AG04450 (cell line): ENCODE data around the gene CASP1. TPM values are rescaled to one million over a fixed set of nuclear protein-coding genes. Genes with fewer than 3 reads are reported as not detected.
"Not testable (repeated sequence)": the region's sequence is repeated elsewhere in the genome, so short reads cannot be mapped to it uniquely, and the experiment has no call there.

ENCODE experiments used
- CTCF ChIA-PET: fragments of 300-600, 350-600 bp; formaldehyde crosslinking; extraction: SDS; loops from one replicate; lab custom pipeline; 2022; ENCODE audit warnings: antibody characterized with exemption, inconsistent platforms; lab: Charles Lee
- POLR2A ChIA-PET: fragments of 350-600 bp; formaldehyde crosslinking; extraction: SDS; loops from one replicate; lab custom pipeline; 2021; ENCODE audit warnings: antibody characterized with exemption, inconsistent platforms; lab: Yijun Ruan, JAX
- DNase-seq: peaks from one replicate; pipeline ENCODE4 v3.0.0-alpha.2; 2011; ENCODE audit warnings: low read depth, low spot score
- H3K27ac ChIP-seq: one replicate; pipeline ENCODE4 v1.5.1; 2012; ENCODE audit warnings: low read depth, low read length, control low read depth
- H3K27me3 ChIP-seq: one replicate; pipeline ENCODE4 v1.6.0; 2012; ENCODE audit warnings: low read length; ENCODE audit not compliant: control insufficient read depth, insufficient read depth
- H3K4me3 ChIP-seq: 2 replicates; pipeline ENCODE4 v1.5.1; 2011; ENCODE audit warnings: mild to moderate bottlenecking, low read depth, low read length, control low read depth
- H3K9me3 ChIP-seq: 2 replicates; pipeline ENCODE4 v1.5.1; 2012; ENCODE audit warnings: low read length; ENCODE audit not compliant: control insufficient read depth, insufficient read depth
- CTCF ChIP-seq: IDR thresholded peaks from 2 replicates; pipeline ENCODE4 v1.5.1; 2011; ENCODE audit warnings: low read depth, low read length, control low read depth, inconsistent platforms
- polyA plus RNA-seq: library from polyadenylated mRNA; depleted of rRNA; stranded (reverse); fragments of >200 nt; gene quantifications from 2 replicates; pipeline ENCODE4 v1.2.3, GENCODE V29; 2011

CASP1 gene
- polyA plus RNA-seq, 1 experiment: 36.2 TPM

GRCh38 chr11:105049481-105049880 lies 14.5 kb upstream of the CASP1 start:
- Histone ChIP-seq H3K27me3 (no peaks in the 10 kb centered on the region), H3K27ac (no peak overlapping the region), H3K9me3 (no peaks in the 10 kb centered on the region), H3K4me3 (no peak overlapping the region)
- POLR2A ChIA-PET: no interaction called here
- CTCF ChIA-PET: interaction anchor here (0.6 kb wide), 1 partner anchor 344 kb away, joined by 3 read pairs; no protein-coding TSS in a partner anchor
- DNase-seq: no peak
- no peak for TF ChIP-seq CTCF

- POLR2A ChIA-PET: interaction anchor here (0.5 to 0.9 kb wide), 4 partner anchors 42 to 189 kb away, joined by 3 to 12 read pairs (median 3); no protein-coding TSS in a partner anchor
- TF ChIP-seq CTCF: no peak
- Histone ChIP-seq H3K27ac (peak overlapping the region; percentile 49), H3K27me3 (no peaks in the 10 kb centered on the region), H3K4me3 (no peak overlapping the region), H3K9me3 (no peaks in the 10 kb centered on the region)
- DNase-seq: peak; percentile 99
- CTCF ChIA-PET: no interaction called here
Measured at GRCh38 chr11:105046898-105047579, 12.1 kb upstream of the CASP1 start.

- Histone ChIP-seq H3K4me3 (no peak overlapping the region), H3K9me3 (no peaks in the 10 kb centered on the region), H3K27ac (peak overlapping the region; percentile 70), H3K27me3 (no peaks in the 10 kb centered on the region)
- DNase-seq: no peak
- POLR2A ChIA-PET: interaction anchor here (1.0 kb wide), 1 partner anchor 10 kb away, joined by 3 read pairs; the partner anchor contains the start of gene CASP1
- CTCF ChIA-PET: no interaction called here
- TF ChIP-seq CTCF: no peak
Measured at GRCh38 chr11:105045676-105046296, 10.8 kb upstream of the CASP1 start.

GRCh38 chr11:105044557-105045524 lies 9.9 kb upstream of the CASP1 start, which contains the start of gene CARD16:
CARD16 (minus strand) TSS chr11:105045335; CDS start chr11:105045297, 38 bp downstream.
- CTCF ChIA-PET, H3K27me3 ChIP-seq, POLR2A ChIA-PET, H3K9me3 ChIP-seq: not testable (repeated sequence)
- DNase-seq: peak; percentile 44
- Histone ChIP-seq H3K4me3 (peak within 1 kb of the TSS; percentile 63), H3K27ac (peak within 1 kb of the TSS; percentile 70)

- H3K27ac ChIP-seq: no peak overlapping the region
- H3K27me3 ChIP-seq: no peaks in the 10 kb centered on the region
- ChIA-PET CTCF (no interaction called here), POLR2A (no interaction called here)
- H3K4me3 ChIP-seq: peak overlapping the region; percentile 63; the same call in 1 of the 2 replicates
- no peak for TF ChIP-seq CTCF
- peaks cover 6% of the 10 kb centered on the region; the same call in 1 of the 2 replicates for H3K9me3 ChIP-seq
- DNase-seq: no peak
Measured at GRCh38 chr11:105042178-105042577, 7.2 kb upstream of the CASP1 start.
